ENCODE data around the gene DDN. TPM values are rescaled to one million over a fixed set of nuclear protein-coding genes. Genes with fewer than 3 reads are reported as not detected.

DDN gene
- total RNA-seq, 1 experiment from 2014 or later = 0.17 TPM

DNA sequence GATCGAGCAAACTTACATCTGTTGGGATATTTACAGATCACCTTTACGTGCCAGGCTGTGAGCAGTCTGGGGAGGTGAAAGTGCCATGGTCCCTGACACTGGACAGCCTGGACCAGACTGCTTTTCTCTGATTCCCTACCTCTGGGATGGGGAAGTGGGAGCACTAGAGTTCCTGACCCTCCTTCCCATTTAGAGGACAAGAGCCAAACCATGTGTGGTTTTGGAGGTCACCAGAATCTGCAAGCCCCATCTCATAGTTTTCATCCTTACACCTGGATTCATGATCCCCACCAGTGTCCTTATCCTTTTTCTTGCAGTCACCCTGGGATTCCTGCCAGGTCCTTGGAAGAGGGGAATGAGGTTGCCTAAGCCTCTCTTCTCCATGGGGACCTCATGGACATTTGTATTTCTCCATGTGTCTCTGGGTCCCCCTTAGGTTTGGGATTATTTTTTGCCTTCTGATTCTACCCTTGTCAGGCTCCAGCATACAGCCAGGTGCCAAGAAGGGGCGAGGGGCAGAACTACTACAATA, 26.2 kb downstream of the DDN start:
- TF ChIP-seq, protein P1, sequence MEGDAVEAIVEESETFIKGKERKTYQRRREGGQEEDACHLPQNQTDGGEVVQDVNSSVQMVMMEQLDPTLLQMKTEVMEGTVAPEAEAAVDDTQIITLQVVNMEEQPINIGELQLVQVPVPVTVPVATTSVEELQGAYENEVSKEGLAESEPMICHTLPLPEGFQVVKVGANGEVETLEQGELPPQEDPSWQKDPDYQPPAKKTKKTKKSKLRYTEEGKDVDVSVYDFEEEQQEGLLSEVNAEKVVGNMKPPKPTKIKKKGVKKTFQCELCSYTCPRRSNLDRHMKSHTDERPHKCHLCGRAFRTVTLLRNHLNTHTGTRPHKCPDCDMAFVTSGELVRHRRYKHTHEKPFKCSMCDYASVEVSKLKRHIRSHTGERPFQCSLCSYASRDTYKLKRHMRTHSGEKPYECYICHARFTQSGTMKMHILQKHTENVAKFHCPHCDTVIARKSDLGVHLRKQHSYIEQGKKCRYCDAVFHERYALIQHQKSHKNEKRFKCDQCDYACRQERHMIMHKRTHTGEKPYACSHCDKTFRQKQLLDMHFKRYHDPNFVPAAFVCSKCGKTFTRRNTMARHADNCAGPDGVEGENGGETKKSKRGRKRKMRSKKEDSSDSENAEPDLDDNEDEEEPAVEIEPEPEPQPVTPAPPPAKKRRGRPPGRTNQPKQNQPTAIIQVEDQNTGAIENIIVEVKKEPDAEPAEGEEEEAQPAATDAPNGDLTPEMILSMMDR (conservative IDR thresholded peaks at IDR 0.05) = no peak
- TF ChIP-seq EZH2 (IDR thresholded peaks at IDR 0.05; ENCODE audit: low read depth) = no peak
- intact Hi-C loops (cut with micrococcal nuclease; ENCODE audit: unreplicated experiment) = no loop called here
- Histone ChIP-seq H3K4me3 (no peak overlapping the region), H3K9me2 (ENCODE audit: insufficient read depth) (no peaks in the 10 kb centered on the region), H3K4me2 (no peak overlapping the region), H3K36me3 (ENCODE audit: low read depth) (no peaks in the 10 kb centered on the region), H2AFZ (no peak overlapping the region), H3K27me3 (ENCODE audit: insufficient read depth, low read depth) (peaks cover 17% of the 10 kb centered on the region; the same call in 1 of the 2 replicates), H3K9me3 (ENCODE audit: insufficient read depth, low read depth) (no peaks in the 10 kb centered on the region), H4K20me1 (ENCODE audit: insufficient read depth) (no peaks in the 10 kb centered on the region; the same call in 1 of the 2 replicates), H3F3A (ENCODE audit: insufficient read depth, low read depth) (no peaks in the 10 kb centered on the region), H3K4me1 (replicated peaks; ENCODE audit: insufficient read depth) (peaks cover 8% of the 10 kb centered on the region; the same call in 1 of the 2 replicates), H3K27ac (no peak overlapping the region), H3K79me2 (ENCODE audit: low read depth) (no peaks in the 10 kb centered on the region)
- BruUV-seq (replicated peaks) = no TSS peak
- POLR2A ChIA-PET (ENCODE audit: unreplicated experiment) = no interaction called here
- CTCF ChIA-PET = interaction anchor here (0.6 to 0.7 kb wide), 2 partner anchors 24 to 1024 kb away, joined by 3 to 4 read pairs; no protein-coding TSS in a partner anchor
- DNase-seq = no peak

DNA sequence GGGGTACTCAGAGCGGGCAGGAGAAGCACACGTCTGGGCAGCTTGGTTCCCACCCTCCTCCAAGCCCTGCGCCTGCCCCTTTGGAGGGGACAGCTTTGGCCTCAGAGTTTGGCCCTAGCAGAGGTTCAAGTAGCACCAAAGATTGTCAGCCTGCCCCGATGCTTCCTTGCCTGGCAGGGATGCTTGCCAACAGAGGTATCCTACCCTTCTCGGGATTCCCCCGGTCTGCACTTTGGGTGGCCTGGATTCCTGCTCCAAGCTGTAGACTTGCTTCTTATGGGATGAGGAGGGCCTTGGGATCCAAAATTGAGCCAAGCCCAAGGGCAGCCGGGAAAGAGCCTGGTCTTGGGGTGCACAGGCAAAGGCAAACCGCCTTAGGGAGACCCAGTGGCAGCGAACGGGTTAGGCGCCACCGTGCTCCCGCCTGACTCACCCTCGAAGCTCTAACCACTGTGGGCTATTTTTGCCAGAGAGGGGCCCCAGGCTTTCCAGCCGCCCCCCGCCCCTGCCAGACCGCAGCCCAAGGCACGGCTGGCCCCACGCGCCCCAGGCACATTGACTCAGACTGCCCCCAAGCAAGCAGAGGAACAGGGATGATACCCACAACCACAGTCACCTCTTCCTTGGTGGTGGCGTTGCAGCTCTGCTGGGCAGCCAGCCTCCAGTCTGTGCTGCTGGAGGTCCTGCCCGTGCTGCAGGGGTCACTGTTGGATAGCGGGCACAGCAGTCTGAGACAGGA, 26.8 kb downstream of the DDN start:
- ChIA-PET POLR2A (ENCODE audit: unreplicated experiment) (interaction anchor here (0.6 kb wide), 1 partner anchor 19 kb away, joined by 9 read pairs; no protein-coding TSS in a partner anchor), CTCF (no interaction called here)
- Histone ChIP-seq H4K20me1 (ENCODE audit: insufficient read depth) (no peaks in the 10 kb centered on the region; the same call in 1 of the 2 replicates), H3K9me3 (ENCODE audit: insufficient read depth, low read depth) (no peaks in the 10 kb centered on the region), H3K4me3 (no peak overlapping the region), H3K27me3 (ENCODE audit: insufficient read depth, low read depth) (peaks cover 17% of the 10 kb centered on the region; the same call in 1 of the 2 replicates), H2AFZ (no peak overlapping the region), H3K4me2 (peak overlapping the region; percentile 93; the same call in 1 of the 2 replicates), H3K79me2 (ENCODE audit: low read depth) (no peaks in the 10 kb centered on the region), H3K36me3 (ENCODE audit: low read depth) (no peaks in the 10 kb centered on the region), H3F3A (ENCODE audit: insufficient read depth, low read depth) (no peaks in the 10 kb centered on the region), H3K4me1 (replicated peaks; ENCODE audit: insufficient read depth) (peaks cover 8% of the 10 kb centered on the region; the same call in 1 of the 2 replicates), H3K9me2 (ENCODE audit: insufficient read depth) (no peaks in the 10 kb centered on the region), H3K27ac (no peak overlapping the region)
- no peak for TF ChIP-seq EZH2 (IDR thresholded peaks at IDR 0.05; ENCODE audit: low read depth)
- TF ChIP-seq, protein P1 (conservative IDR thresholded peaks at IDR 0.05) = no peak
- no TSS peak for BruUV-seq (replicated peaks)
- DNase-seq = peak in 1 of 2 experiments; percentile 38
- intact Hi-C loops (cut with micrococcal nuclease; ENCODE audit: unreplicated experiment) = no loop called here

DNA sequence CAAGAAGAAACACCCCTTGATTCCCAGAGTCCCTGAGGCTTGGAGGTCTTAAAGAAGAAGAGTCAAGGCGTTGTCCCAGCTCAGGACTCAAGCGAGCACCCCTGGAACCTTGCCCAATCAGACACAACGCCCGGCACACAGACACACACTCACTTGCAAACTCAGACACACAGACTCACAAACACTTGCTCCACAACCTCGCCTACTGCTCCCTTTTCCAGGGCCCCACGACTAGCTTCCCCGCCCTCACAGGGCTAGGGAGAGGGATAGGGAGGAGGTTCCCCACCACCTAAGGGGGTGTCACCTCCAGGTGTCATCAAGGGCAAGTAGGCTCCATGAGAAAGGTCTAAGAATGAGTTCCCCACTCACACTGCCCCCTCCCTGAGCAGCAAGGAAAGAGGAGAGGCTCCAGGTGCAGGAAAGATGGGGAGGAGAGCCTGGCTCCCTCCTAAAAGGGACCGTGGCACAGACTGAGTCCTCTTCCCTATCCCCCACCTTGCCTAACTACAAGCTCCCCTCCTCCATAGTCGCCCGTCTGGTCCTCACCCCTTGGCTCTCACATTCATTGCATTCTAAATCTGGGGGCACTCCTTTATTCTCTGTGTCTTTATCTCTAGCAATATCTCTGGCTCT, 28.4 kb downstream of the DDN start:
- H4K20me1 ChIP-seq (ENCODE audit: insufficient read depth) = no peaks in the 10 kb centered on the region
- peaks cover 8% of the 10 kb centered on the region; the same call in 1 of the 2 replicates for H3K4me1 ChIP-seq (replicated peaks; ENCODE audit: insufficient read depth)
- H3K36me3 ChIP-seq (ENCODE audit: low read depth) = no peaks in the 10 kb centered on the region
- H3K27me3 ChIP-seq (ENCODE audit: insufficient read depth, low read depth) = peaks cover 17% of the 10 kb centered on the region; the same call in 1 of the 2 replicates
- no peaks in the 10 kb centered on the region for H3K9me2 ChIP-seq (ENCODE audit: insufficient read depth)
- ChIA-PET POLR2A (ENCODE audit: unreplicated experiment) (no interaction called here), CTCF (interaction anchor here (0.6 kb wide), 1 partner anchor 30 kb away, joined by 3 read pairs; no protein-coding TSS in a partner anchor)
- H3K4me3 ChIP-seq = peak overlapping the region; percentile 60
- intact Hi-C loops (cut with micrococcal nuclease; ENCODE audit: unreplicated experiment) = no loop called here
- H3K27ac ChIP-seq = no peak overlapping the region
- no peak for DNase-seq
- TF ChIP-seq EZH2 (IDR thresholded peaks at IDR 0.05; ENCODE audit: low read depth) = no peak
- TF ChIP-seq, protein P1 (conservative IDR thresholded peaks at IDR 0.05) = no peak
- H3K4me2 ChIP-seq = peak overlapping the region; percentile 93
- no peaks in the 10 kb centered on the region for H3K9me3 ChIP-seq (ENCODE audit: insufficient read depth, low read depth)
- H2AFZ ChIP-seq = peak overlapping the region; percentile 93
- no peaks in the 10 kb centered on the region for H3F3A ChIP-seq (ENCODE audit: insufficient read depth, low read depth)
- no peaks in the 10 kb centered on the region for H3K79me2 ChIP-seq (ENCODE audit: low read depth)
- no TSS peak for BruUV-seq (replicated peaks)

Measured in PC-9 (cell line).